Neural crest cell (in vitro differentiated cells): Measurements from ENCODE around the gene AFAP1L2. TPM values are rescaled to one million over a fixed set of nuclear protein-coding genes. Genes with fewer than 3 reads are reported as not detected.

Experiments
- DNase-seq: peaks from one replicate; pipeline ENCODE4 v3.0.0; 2021; ENCODE audit warnings: low read depth, mixed read lengths, low spot score
- H3K27ac Mint-ChIP-seq: one replicate; pipeline ENCODE4 v1.8.0; 2021; ENCODE audit warnings: mild to moderate bottlenecking, mixed read lengths; ENCODE audit not compliant: unreplicated experiment
- H3K27me3 Mint-ChIP-seq: 2 replicates; pipeline ENCODE4 v1.8.0; 2021; ENCODE audit warnings: low read depth, mild to moderate bottlenecking, mixed read lengths
- H3K36me3 Mint-ChIP-seq: 2 replicates; pipeline ENCODE4 v1.8.0; 2021; ENCODE audit warnings: low read depth, mild to moderate bottlenecking, mixed read lengths
- H3K4me1 Mint-ChIP-seq: 2 replicates; pipeline ENCODE4 v1.8.0; 2021; ENCODE audit warnings: mixed read lengths
- H3K4me3 Mint-ChIP-seq: one replicate; pipeline ENCODE4 v1.8.0; 2021; ENCODE audit warnings: mild to moderate bottlenecking, mixed read lengths
- H3K9me3 Mint-ChIP-seq: 2 replicates; pipeline ENCODE4 v1.8.0; 2021; ENCODE audit warnings: mixed read lengths
- CTCF ChIP-seq: fragments of 200-600 bp; sonication (generic); conservative IDR thresholded peaks from 2 replicates; pipeline ENCODE4 v1.5.0; 2021; ENCODE audit warnings: antibody characterized with exemption, mild to moderate bottlenecking
- total RNA-seq: library from RNA; stranded (reverse); gene quantifications from 2 replicates; pipeline ENCODE4 v1.2.1, GENCODE V29; 2021

AFAP1L2 gene
- total RNA-seq, 1 donor from 2014 or later: 72.1 TPM

- no peak for TF ChIP-seq CTCF
- DNase-seq: peak; percentile 51
- peaks cover 2% of the 10 kb centered on the region for H3K36me3 Mint-ChIP-seq
- no peaks in the 10 kb centered on the region for H3K9me3 Mint-ChIP-seq
- peak overlapping the region; percentile 31 for H3K27ac Mint-ChIP-seq
- H3K27me3 Mint-ChIP-seq: no peaks in the 10 kb centered on the region
- peaks cover 75% of the 10 kb centered on the region for H3K4me1 Mint-ChIP-seq
- peak overlapping the region; percentile 47 for H3K4me3 Mint-ChIP-seq
Observed at GRCh38 chr10:114346176-114347031, 57.9 kb downstream of the AFAP1L2 start.

DNA sequence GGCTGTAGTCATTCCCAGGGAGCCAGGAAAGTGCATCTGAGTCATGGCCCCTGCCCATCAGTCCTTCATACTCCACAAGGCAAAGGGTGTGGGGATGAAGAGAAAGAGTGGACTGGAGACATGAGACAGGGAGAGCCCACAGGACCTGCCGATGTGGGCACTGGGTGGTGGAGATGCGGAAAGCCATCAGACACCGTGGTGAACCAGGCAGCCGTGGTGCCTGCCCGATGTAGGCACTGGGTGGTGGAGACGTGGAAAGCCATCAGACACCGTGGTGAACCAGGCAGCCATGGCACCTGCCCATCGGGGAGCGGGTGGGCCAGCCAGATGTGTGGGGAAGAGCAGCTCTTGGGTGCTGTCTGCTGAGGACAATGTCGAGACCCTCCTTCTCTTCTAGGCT is 58.6 kb downstream of the AFAP1L2 start:
- no peaks in the 10 kb centered on the region for H3K9me3 Mint-ChIP-seq
- DNase-seq: no peak

DNA sequence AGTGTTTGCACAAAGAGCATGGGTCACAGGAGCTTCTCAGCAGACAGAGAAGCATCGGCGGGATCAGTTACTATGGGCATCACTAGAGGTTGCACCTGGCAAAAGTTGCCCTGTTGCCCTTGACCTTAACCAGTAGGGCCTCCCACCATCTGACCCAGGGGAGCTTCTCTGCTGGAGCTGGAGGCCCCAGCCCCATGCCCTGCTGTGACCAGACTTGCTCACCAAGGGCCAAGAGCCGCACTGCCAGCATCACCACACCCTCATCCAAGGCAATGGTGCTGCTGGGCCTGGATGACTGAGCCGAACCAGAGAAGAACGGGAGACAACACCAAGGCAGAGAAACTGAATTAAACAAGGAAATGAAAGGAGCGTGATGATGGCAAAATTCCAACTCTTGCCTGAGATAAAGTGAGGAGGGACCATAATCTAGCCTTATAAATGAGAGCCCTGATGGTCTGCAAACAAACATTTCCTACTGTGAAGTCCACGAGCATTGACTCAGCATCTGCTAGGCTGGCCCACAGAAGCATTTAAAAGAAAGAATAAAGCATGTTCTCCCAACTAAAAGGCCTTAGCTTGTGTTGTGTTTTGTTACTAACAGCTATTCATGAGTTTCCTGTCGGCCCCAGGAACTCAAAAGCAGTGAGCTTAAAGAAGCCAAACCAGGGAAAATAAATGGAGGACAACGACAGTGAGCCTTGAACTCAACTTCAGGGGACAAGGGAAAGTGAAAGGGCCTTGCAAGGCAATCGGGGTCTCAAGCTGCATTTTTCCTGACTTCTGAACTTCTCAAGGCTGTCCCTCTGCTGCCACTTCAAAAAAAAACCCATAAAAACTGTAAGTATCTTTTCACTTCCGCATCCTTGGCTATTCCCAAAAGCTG is 60.4 kb downstream of the AFAP1L2 start:
- H3K4me1 Mint-ChIP-seq: peaks cover 56% of the 10 kb centered on the region
- H3K36me3 Mint-ChIP-seq: peaks cover 6% of the 10 kb centered on the region
- H3K27me3 Mint-ChIP-seq: no peaks in the 10 kb centered on the region
- H3K27ac Mint-ChIP-seq: peak overlapping the region; percentile 85
- peak overlapping the region; percentile 27 for H3K4me3 Mint-ChIP-seq
- DNase-seq: no peak
- no peak for TF ChIP-seq CTCF
- no peaks in the 10 kb centered on the region for H3K9me3 Mint-ChIP-seq

More for the DNA sequence above, 58.6 kb downstream of the AFAP1L2 start:
- Mint-ChIP-seq H3K4me3 (no peak overlapping the region), H3K4me1 (peaks cover 68% of the 10 kb centered on the region), H3K27ac (peak overlapping the region; percentile 31), H3K27me3 (no peaks in the 10 kb centered on the region), H3K36me3 (peaks cover 5% of the 10 kb centered on the region)
- TF ChIP-seq CTCF: no peak

DNA sequence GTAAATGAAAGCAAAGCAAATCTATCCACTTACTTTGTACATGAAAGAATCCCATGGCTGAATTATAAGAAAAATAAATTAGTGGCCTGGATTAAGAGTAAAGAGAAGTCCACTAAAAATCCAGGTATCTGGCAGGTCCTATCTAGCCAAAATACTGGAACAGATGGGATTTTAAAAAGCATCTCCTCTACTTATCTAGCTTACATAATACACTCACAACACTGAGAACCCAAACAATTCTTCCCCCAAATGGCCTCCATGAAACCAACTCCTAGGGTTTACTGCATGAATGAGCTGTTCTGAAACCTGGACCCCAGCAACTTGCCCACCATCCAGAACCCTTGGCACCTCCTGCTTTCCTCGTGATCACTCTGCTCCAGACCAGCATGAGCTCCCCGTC is 61.3 kb downstream of the AFAP1L2 start:
- no peak overlapping the region for H3K27ac Mint-ChIP-seq
- DNase-seq: no peak
- H3K27me3 Mint-ChIP-seq: no peaks in the 10 kb centered on the region
- peaks cover 10% of the 10 kb centered on the region for H3K36me3 Mint-ChIP-seq
- no peaks in the 10 kb centered on the region for H3K9me3 Mint-ChIP-seq
- peaks cover 60% of the 10 kb centered on the region for H3K4me1 Mint-ChIP-seq
- H3K4me3 Mint-ChIP-seq: no peak overlapping the region
- no peak for TF ChIP-seq CTCF

DNA sequence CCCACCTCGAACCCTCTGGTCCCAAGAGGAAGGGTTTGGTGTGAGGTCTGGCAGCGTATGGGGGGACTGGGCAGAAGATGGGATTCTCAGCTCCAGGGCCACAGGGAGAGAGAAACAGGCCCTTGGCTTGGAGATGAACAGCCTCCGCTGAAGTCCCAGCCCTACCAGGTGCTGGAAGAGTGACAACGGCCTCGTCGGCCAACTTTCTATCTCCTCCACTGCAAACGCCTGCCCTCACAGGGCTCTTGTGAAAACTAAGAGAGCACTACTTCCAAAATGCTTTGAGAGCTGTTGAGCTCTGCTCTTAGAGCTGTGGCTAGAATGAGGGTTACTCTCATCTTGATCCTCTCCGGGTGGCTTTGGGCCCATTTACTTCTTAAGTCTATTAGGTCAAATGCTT is 63.5 kb downstream of the AFAP1L2 start:
- H3K27ac Mint-ChIP-seq: no peak overlapping the region
- no peak overlapping the region for H3K4me3 Mint-ChIP-seq
- H3K4me1 Mint-ChIP-seq: peaks cover 60% of the 10 kb centered on the region
- no peaks in the 10 kb centered on the region for H3K9me3 Mint-ChIP-seq
- DNase-seq: no peak
- H3K27me3 Mint-ChIP-seq: no peaks in the 10 kb centered on the region
- TF ChIP-seq CTCF: no peak
- H3K36me3 Mint-ChIP-seq: peaks cover 13% of the 10 kb centered on the region
